K562 (cell line): ENCODE data around the gene PRICKLE3. TPM values are rescaled to one million over a fixed set of nuclear protein-coding genes. Genes with fewer than 3 reads are reported as not detected.

ENCODE experiments used
- ATAC-seq: fragments of 200-7000 bp; cut with Tn5 transposase; 3 replicates; pipeline ENCODE4 v1.9.1; 2020; ENCODE audit warnings: moderate library complexity
- BruUV-seq: library from RNA; stranded (reverse); fragments of 400-500 nt; replicated peaks from 2 replicates; lab custom pipeline; 2021; lab: Mats Ljungman, UMichigan
- CTCF ChIA-PET: fragments of 300-600 bp; formaldehyde crosslinking; extraction: SDS; loops from one replicate; lab custom pipeline; 2021; ENCODE audit warnings: low intra/inter-chr PET ratio; lab: Yijun Ruan, JAX
- POLR2A ChIA-PET: fragments of 300-600, 350-650 bp; sonication (Branson Sonifier 250); formaldehyde crosslinking; extraction: SDS; loops from one replicate; lab custom pipeline; 2021; ENCODE audit warnings: antibody characterized with exemption, inconsistent platforms; lab: Yijun Ruan, JAX
- DNase-seq, 4 experiments: peaks; one replicate each; pipeline versions ENCODE4 v3.0.0 to v3.0.0-alpha.2; 2011 to 2018; ENCODE audit warnings: low spot score in 3 of 4, mixed read lengths in 3 of 4; ENCODE audit errors: extremely low read depth in 1 of 4
- FAIRE-seq: peaks from 2 replicates; lab custom pipeline; 2011; peaks lifted over from hg19 to GRCh38; lab: Jason Lieb, UNC
- H2AFZ ChIP-seq: 2 replicates; pipeline ENCODE4 v1.6.0; 2011; ENCODE audit warnings: low read depth, low read length, control low read depth, inconsistent platforms
- H3K27ac ChIP-seq: fragments of 200-600 bp; 3 replicates; pipeline ENCODE4 v1.8.0; 2011; ENCODE audit warnings: low read depth, mild to moderate bottlenecking, control low read depth, inconsistent platforms, low read length, moderate library complexity, mixed read lengths; ENCODE audit errors: extremely low read depth
- H3K27me3 ChIP-seq, 2 experiments: fragments of 300-600 bp in 1 of 2; 2 replicates in 1 of 2; 3 replicates in 1 of 2; pipeline versions ENCODE4 v1.6.0 to v1.8.0; 2011; ENCODE audit warnings: inconsistent platforms in 2 of 2, low read length in 2 of 2, mild to moderate bottlenecking in 1 of 2, mixed read lengths in 1 of 2, moderate library complexity in 1 of 2; ENCODE audit not compliant: control insufficient read depth in 2 of 2, insufficient read depth in 2 of 2
- H3K36me3 ChIP-seq: fragments of 300-600 bp; 3 replicates; pipeline ENCODE4 v1.8.0; 2011; ENCODE audit warnings: mild to moderate bottlenecking, low read length, inconsistent platforms; ENCODE audit not compliant: control insufficient read depth, insufficient read depth
- H3K4me1 ChIP-seq, 2 experiments: fragments of 200-600 bp in 1 of 2; replicated peaks in 1 of 2; 2 replicates in 1 of 2; 3 replicates in 1 of 2; pipeline versions ENCODE4 v1.5.1 to v1.8.0; 2011; ENCODE audit warnings: inconsistent platforms in 2 of 2, low read length in 2 of 2, mild to moderate bottlenecking in 1 of 2, mixed read lengths in 1 of 2, moderate library complexity in 1 of 2; ENCODE audit not compliant: control insufficient read depth in 2 of 2, insufficient read depth in 2 of 2
- H3K4me2 ChIP-seq: 2 replicates; pipeline ENCODE4 v1.6.1; 2011; ENCODE audit warnings: low read length, control low read depth, inconsistent platforms, mixed read lengths; ENCODE audit not compliant: insufficient read depth
- H3K4me3 ChIP-seq: fragments of 200-600 bp; sonication (generic), shearing (Covaris generic); 2 replicates; pipeline ENCODE4 v1.5.1; 2016; ENCODE audit warnings: control low read depth, inconsistent platforms
- H3K79me2 ChIP-seq: fragments of 200-600 bp; 3 replicates; pipeline ENCODE4 v1.8.0; 2011; ENCODE audit warnings: low read length, inconsistent platforms; ENCODE audit not compliant: control insufficient read depth, insufficient read depth
- H3K9ac ChIP-seq, 2 experiments: 2 replicates each; pipeline versions ENCODE4 v1.6.0 to v1.6.1; 2011; ENCODE audit warnings: low read depth in 2 of 2, low read length in 2 of 2, control low read depth in 1 of 2, inconsistent platforms in 1 of 2, mild to moderate bottlenecking in 1 of 2, mixed read lengths in 1 of 2; ENCODE audit not compliant: insufficient read depth in 1 of 2
- H3K9me1 ChIP-seq: one replicate; pipeline ENCODE4 v1.6.0; 2011; ENCODE audit warnings: inconsistent platforms, mild to moderate bottlenecking, low read length, moderate library complexity; ENCODE audit not compliant: control insufficient read depth, insufficient read depth
- H3K9me3 ChIP-seq: replicated peaks from 2 replicates; pipeline ENCODE4 v1.5.1; 2011; ENCODE audit warnings: low read depth, low read length, inconsistent platforms; ENCODE audit not compliant: control insufficient read depth, insufficient read depth
- H4K20me1 ChIP-seq: replicated peaks from 2 replicates; pipeline ENCODE4 v1.6.1; 2011; ENCODE audit warnings: low read length, inconsistent platforms, mixed read lengths; ENCODE audit not compliant: control insufficient read depth, insufficient read depth
- AFF1 ChIP-seq, 2 experiments: fragments of 450-650 bp; IDR thresholded peaks; 2 replicates each; pipeline ENCODE4 v1.6.1; 2018; ENCODE audit warnings: mild to moderate bottlenecking in 2 of 2, low read depth in 1 of 2; ENCODE audit not compliant: partially characterized antibody in 2 of 2
- EP400 ChIP-seq: fragments of 450-650 bp; IDR thresholded peaks from 2 replicates; pipeline ENCODE4 v1.6.1; 2017; ENCODE audit warnings: antibody characterized with exemption, mild to moderate bottlenecking, moderate library complexity
- JUND ChIP-seq, 2 experiments: IDR thresholded peaks; 2 replicates in 1 of 2; 3 replicates in 1 of 2; pipeline ENCODE4 v1.6.1; 2011; ENCODE audit warnings: borderline replicate concordance in 2 of 2, low read depth in 2 of 2, low read length in 2 of 2, improper control_type of control experiment in 1 of 2, missing biosample characterization in 1 of 2, missing genetic modification characterization in 1 of 2, missing genetic modification reagents in 1 of 2
- L3MBTL2 ChIP-seq: fragments of 450-650 bp; IDR thresholded peaks from 2 replicates; pipeline ENCODE4 v1.6.1; 2016; ENCODE audit warnings: mild to moderate bottlenecking, moderate library complexity
- MNT ChIP-seq, 2 experiments: fragments of 450-650 bp; conservative IDR thresholded peaks; 2 replicates each; pipeline ENCODE4 v1.6.1; 2017; ENCODE audit warnings: mild to moderate bottlenecking in 2 of 2, moderate library complexity in 2 of 2
- POLR2A ChIP-seq: fragments of 450-650 bp; conservative IDR thresholded peaks from 2 replicates; pipeline ENCODE4 v1.6.1; 2016
- POLR2G ChIP-seq: fragments of 200-400 bp; formaldehyde crosslinking; IDR thresholded peaks from 2 replicates; pipeline ENCODE4 v1.6.1; 2017; ENCODE audit warnings: low read depth, mild to moderate bottlenecking, antibody characterized with exemption, low read length, moderate library complexity
- RAD21 ChIP-seq, 2 experiments: fragments of 250-450 bp in 1 of 2; fragments of 450-650 bp in 1 of 2; sonication (Bioruptor Pico) in 1 of 2; formaldehyde crosslinking in 1 of 2; IDR thresholded peaks in 1 of 2; conservative IDR thresholded peaks in 1 of 2; 2 replicates each; pipeline versions ENCODE4 v1.4.0 to v1.8.0; 2020 to 2022; ENCODE audit warnings: mild to moderate bottlenecking in 2 of 2, moderate library complexity in 1 of 2
- RBFOX2 ChIP-seq: fragments of 200-400 bp; formaldehyde crosslinking; IDR thresholded peaks from 2 replicates; pipeline ENCODE4 v1.6.1; 2017; ENCODE audit warnings: low read depth, mild to moderate bottlenecking, low read length, moderate library complexity
- SP1 ChIP-seq: sonication (generic); formaldehyde crosslinking; IDR thresholded peaks from 2 replicates; pipeline ENCODE4 v1.8.1; 2022; ENCODE audit warnings: mild to moderate bottlenecking, missing genetic modification reagents
- WGBS: fragments of 100-300 bp; shearing (Covaris generic); methylation state at CpG from one replicate; pipeline ENCODE4 v1.1.6; 2016; ENCODE audit warnings: low coverage, mixed read lengths; ENCODE audit not compliant: insufficient coverage; ENCODE audit errors: missing lambda C conversion rate; 5-methylcytosine and 5-hydroxymethylcytosine counted together
- in situ Hi-C: fragments of 300-500 bp; cut with MboI; formaldehyde crosslinking; loops from 4 replicates; pipeline ENCODE4 v1.15.0; 2018; ENCODE audit warnings: inconsistent platforms, mixed read lengths
- intact Hi-C: fragments of 100-400 bp; cut with micrococcal nuclease; formaldehyde crosslinking; loops from 2 replicates; pipeline ENCODE4 v1.14.2; 2022
- polyA plus RNA-seq, 8 experiments: library from polyadenylated mRNA; depleted of rRNA in 4 of 8; stranded (reverse) in 5 of 8; unstranded in 3 of 8; fragments of >200 nt; fragmentation: Nextera tagmentation in 2 of 8; fragmentation: Illumina TruSeq in 1 of 8; extraction: Ambion mirVana in 2 of 8; extraction: Trizol in 1 of 8; gene quantifications; 2 replicates each; pipeline versions ENCODE4 v1.2.1 to v1.2.3, GENCODE V29; 2011 to 2014; ENCODE audit warnings: inconsistent platforms in 1 of 8, missing spikeins in 1 of 8
- total RNA-seq, 7 experiments: library from RNA; depleted of rRNA in 6 of 7; stranded (reverse); fragments of >200 nt in 6 of 7; fragmentation: Illumina TruSeq in 2 of 7; extraction: Trizol in 2 of 7; gene quantifications; 2 replicates each; pipeline versions ENCODE4 v1.2.1 to v1.2.3, GENCODE V29; 2011 to 2021; ENCODE audit warnings: low replicate concordance in 1 of 7
- TF ChIP-seq, protein P1 (sequence below): fragments of 250-450 bp; sonication (Bioruptor Pico); IDR thresholded peaks from 2 replicates; pipeline ENCODE4 v1.6.1; 2021; ENCODE audit warnings: mild to moderate bottlenecking
- TF ChIP-seq, protein P2 (sequence below): sonication (generic); formaldehyde crosslinking; IDR thresholded peaks from 2 replicates; pipeline ENCODE4 v1.8.0; 2022; ENCODE audit warnings: missing genetic modification reagents, mild to moderate bottlenecking, moderate library complexity, borderline replicate concordance

PRICKLE3 gene
- total and polyA plus RNA-seq, 9 of the 15 experiments (the other 6 are each of a cell fraction or from before 2014, with no cell fraction given) = 1.1 to 44.3 (median 14.0) TPM

DNA sequence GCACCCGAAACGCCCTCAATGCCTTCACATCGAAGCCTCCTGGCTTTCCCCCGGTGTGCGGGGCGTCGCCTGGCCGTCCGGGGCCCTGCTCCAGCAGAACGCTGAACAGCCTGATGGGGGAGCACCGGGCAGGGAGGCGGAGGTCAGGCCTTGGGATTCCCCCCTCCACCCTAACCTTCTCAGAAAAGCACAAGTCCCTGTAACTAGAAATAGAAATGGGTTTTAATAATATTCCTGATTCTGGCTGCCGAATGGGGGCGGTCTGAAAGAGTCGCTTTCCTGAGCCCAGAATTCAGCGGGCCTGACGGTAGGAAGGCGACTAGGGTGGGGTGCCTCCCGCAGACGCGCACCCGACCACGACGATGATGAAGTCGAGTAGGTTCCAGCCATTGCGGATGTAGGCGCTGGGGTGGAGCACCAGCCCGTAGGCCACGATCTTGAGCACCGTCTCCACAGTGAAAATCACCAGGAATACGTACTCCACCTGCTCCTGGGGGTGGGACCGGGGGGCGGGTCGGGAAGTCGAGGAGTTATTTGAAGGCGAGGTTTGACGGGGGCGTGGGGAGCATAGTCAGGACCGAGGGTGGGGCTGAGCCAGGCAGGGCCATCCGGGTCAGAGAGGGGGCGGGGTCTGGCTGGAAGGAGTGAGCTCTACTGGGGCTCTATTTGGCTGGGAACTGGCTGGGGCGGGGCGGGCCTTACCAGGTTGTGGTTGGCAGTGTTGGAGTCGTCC, 44.5 kb upstream of the PRICKLE3 start:
- peak; percentile 91 for ATAC-seq
- no peaks in the 10 kb centered on the region for H3K36me3 ChIP-seq
- peak overlapping the region; percentile 77 for H3K27ac ChIP-seq
- H3K27me3 ChIP-seq = peaks cover 0 to 4% of the 10 kb centered on the region in 2 experiments; a peak in 1 of 5 replicates
- DNase-seq = peak; percentile 88 to 89 (median 88)
- FAIRE-seq = peak; percentile 85
- POLR2A ChIA-PET = no interaction called here
- in situ Hi-C loops (no loop called here), intact Hi-C loops (no loop called here)
- H3K9me1 ChIP-seq = no peaks in the 10 kb centered on the region
- peak overlapping the region; percentile 45 for H3K4me3 ChIP-seq
- peak overlapping the region; percentile 57 to 89 for H3K9ac ChIP-seq
- BruUV-seq = no TSS peak
- H3K9me3 ChIP-seq = no peaks in the 10 kb centered on the region
- peak overlapping the region; percentile 76 for H3K4me2 ChIP-seq
- H3K4me1 ChIP-seq = peaks cover 6 to 57% of the 10 kb centered on the region in 2 experiments; a peak in 4 of 5 replicates
- peak overlapping the region; percentile 96 for H2AFZ ChIP-seq
- peaks cover 4% of the 10 kb centered on the region; the same call in 2 of the 3 replicates for H3K79me2 ChIP-seq
- CTCF ChIA-PET = no interaction called here
- WGBS = under 1% methylated on average over 30 of the region's 44 CpGs
- H4K20me1 ChIP-seq = no peaks in the 10 kb centered on the region
- TF ChIP-seq AFF1 (IDR thresholded peaks at IDR 0.05; ENCODE audit: low read depth in 1 of 2, partially characterized antibody in 2 of 2) = no peak
- TF ChIP-seq JUND (IDR thresholded peaks at IDR 0.05; ENCODE audit: borderline replicate concordance, low read depth, low read length) = no peak
- TF ChIP-seq JUND (tag; IDR thresholded peaks at IDR 0.05; ENCODE audit: borderline replicate concordance, low read depth, low read length) = no peak
- TF ChIP-seq RAD21 (CRISPR knock-in tag; conservative IDR thresholded peaks at IDR 0.05 in 1 of 2, IDR thresholded peaks at IDR 0.05 in 1 of 2) = peak in 1 of 2 experiments; percentile 22; a peak in 1 of 4 replicates
- TF ChIP-seq, protein P1, sequence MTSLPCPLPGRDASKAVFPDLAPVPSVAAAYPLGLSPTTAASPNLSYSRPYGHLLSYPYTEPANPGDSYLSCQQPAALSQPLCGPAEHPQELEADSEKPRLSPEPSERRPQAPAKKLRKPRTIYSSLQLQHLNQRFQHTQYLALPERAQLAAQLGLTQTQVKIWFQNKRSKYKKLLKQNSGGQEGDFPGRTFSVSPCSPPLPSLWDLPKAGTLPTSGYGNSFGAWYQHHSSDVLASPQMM (CRISPR knock-in tag) = no peak
- TF ChIP-seq MNT (conservative IDR thresholded peaks at IDR 0.05) = peak; percentile 35 to 62; a peak in 3 of 4 replicates
- TF ChIP-seq EP400 = peak; percentile 61
- TF ChIP-seq L3MBTL2 = peak; percentile 71
- TF ChIP-seq RBFOX2 = peak; percentile 65
- TF ChIP-seq SP1 (CRISPR knock-in tag) = peak; percentile 60; the same call in 1 of the 2 replicates
- TF ChIP-seq, protein P2, sequence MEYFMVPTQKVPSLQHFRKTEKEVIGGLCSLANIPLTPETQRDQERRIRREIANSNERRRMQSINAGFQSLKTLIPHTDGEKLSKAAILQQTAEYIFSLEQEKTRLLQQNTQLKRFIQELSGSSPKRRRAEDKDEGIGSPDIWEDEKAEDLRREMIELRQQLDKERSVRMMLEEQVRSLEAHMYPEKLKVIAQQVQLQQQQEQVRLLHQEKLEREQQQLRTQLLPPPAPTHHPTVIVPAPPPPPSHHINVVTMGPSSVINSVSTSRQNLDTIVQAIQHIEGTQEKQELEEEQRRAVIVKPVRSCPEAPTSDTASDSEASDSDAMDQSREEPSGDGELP (CRISPR knock-in tag) = peak; percentile 36; the same call in 1 of the 2 replicates
- 0 out of 2 replicates have a peak, but pooled peaks have one; percentile 21 for TF ChIP-seq POLR2A
- TF ChIP-seq POLR2G = peak; percentile 66
